NCI-H446 treated with DMSO at 0.1 percent for 48 hours (cell line): ENCODE data around the gene CHST3.
"Not testable (repeated sequence)": the region's sequence is repeated elsewhere in the genome, so short reads cannot be mapped to it uniquely, and the experiment has no call there.

Experiments used
- DNase-seq: peaks from one replicate; lab custom pipeline; 2025; lab: John Stamatoyannopoulos, UW

CHST3 gene

DNA sequence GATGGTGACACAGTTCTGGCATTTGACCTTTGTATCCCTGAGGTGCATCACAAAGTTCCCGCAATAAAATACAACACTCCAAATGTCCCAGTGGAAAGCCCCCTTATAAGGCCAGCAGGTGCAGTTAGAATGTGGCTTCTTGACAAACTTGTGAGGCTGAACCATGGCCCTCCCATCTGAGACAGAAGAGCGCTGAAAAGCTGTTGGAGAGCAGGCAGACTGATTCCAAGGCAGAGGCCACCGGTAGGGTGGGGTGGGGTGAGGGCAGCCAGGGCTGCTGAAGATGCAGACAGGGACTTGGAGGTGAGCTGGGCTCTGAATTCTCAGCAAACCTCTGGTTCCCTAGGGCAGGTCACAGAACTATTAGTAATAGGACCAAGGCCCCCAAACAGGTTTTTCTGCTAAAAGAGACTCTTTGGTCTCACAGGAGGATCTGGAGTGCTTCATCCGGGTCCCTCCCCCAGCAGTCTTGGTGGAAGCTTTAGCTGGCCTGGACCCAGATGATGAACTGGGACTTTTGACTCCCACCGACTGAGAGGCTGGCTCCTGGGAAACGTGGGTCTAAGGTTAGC lies 15.6 kb upstream of the CHST3 start:
- no peak for DNase-seq

GRCh38 chr10:71950683-71951082 lies 13.5 kb upstream of the CHST3 start:
- no peak for DNase-seq

- no peak for DNase-seq
These were observed 11.4 kb upstream of the CHST3 start for GRCh38 chr10:71952745-71953144.

DNA sequence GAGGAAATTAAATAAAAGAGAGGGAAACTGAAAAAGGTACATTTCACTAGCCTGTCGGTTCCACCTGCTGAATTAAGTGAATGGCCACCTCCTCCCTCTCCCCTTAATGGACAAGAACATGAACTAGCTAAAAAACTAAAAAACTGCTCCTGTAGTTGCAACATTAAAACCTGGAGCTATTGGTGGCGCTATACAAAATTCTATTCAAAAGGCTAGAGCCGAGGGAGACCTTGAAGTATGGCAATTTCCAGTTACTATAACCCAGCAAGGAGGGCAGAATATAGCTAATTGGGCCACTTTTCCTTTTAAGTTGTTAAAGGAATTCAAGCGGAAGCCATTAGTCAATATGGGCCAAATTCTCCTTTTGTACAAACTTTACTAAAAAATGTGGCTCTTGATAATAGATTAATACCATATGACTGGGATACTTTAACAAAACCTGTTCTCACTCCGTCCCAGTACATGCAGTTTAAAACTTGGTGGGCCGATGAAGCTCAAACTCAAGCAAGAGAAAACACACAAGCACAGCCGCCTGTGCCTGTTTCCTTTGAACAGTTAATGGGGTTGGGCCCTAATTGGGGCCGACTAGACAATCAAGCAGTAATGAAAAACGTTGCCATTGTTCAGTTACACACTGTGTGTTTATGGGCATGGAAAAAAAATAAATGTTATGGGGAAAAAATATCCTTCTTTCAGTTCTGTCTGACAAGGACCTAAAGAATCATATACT lies 6.5 kb upstream of the CHST3 start:
- no peak for DNase-seq

DNA sequence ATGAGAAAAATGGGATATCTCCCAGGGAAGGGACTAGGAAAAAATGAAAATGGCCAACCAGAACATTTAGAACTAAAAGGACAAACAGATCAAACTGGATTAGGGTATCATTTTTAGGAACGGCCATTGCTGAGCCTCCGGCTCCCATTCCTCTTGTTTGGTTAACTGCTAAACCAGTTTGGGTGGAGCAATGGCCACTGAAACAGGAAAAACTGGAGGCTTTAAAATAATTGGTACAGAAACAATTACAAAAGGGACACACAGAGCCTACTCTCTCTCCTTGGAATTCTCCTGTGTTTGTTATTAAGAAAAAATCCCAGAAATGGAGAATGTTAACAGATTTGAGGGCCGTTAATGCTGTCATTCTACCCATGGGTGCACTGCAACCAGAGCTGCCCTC lies 4.7 kb upstream of the CHST3 start:
- DNase-seq, result no peak

DNA sequence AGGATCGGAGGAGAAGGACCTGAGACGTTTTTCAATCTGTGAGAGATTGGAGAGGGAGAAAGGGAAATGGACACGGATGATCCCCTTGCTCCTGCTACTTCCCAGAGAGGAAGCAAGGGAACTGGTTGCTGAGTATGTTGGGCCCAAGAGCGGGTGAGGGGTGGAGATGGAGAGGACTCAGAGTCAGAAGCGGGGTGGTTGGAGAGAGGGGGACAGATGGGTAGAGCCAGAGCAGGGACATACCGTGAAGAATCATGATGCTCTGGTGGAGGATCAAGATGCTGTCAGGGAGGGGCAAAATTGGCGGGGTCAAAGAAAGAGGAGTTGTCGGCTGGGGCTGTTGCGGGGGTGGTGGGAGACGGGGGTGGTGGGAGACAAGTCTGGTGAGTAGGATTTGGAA lies 2.4 kb upstream of the CHST3 start:
- no peak for DNase-seq

- DNase-seq, result no peak
These were observed 1.3 kb upstream of the CHST3 start for GRCh38 chr10:71962901-71963300.

GRCh38 chr10:71963351-71964097 lies 671 bp upstream of the CHST3 start:
- DNase-seq, result no peak

DNA sequence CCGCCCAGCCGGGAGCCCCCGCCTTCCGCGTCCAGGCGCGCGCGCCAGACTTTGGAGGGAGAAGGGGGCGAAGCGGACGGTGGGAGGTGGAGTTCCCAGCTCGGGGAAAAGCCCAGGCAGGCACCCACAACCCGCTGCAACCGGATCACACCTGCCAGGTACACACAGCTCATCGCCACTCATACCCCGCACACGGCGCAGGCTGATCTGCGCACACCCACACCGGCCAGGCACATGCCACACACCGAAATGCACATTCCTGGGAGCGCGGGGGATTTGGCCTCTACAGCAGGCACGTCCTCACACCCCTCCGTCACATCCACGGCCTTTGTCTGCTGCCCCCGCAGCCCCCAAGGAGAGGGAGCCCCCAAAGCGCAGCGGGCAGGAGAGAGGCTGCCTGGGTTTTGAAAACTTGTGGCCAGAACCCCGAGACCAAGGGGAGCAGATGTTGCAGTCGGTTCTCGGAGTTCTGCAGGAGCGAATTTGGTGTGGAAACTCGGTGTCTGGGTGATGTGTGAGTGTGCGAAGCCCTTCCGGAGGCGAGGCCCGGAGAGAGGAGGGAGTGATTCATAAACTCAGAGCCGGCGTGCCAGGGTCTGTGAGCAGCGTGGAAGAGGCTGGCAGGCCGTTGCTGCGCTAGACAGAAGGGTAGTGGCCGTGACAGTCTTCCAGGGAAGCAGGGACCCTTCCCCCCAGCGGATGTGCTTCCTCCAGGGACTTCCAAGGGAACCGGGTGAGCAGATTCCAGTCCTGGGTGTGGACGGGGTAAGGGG lies 734 bp downstream of the CHST3 start:
- no peak for DNase-seq

- no peak for DNase-seq
These were observed 1.4 kb downstream of the CHST3 start for GRCh38 chr10:71965623-71966022.

GRCh38 chr10:71966046-71967004 lies 2.1 kb downstream of the CHST3 start:
- no peak for DNase-seq

- DNase-seq, result not testable (repeated sequence)
These were observed 3.8 kb downstream of the CHST3 start for GRCh38 chr10:71967958-71968357.

- DNase-seq, result no peak
These were observed 4.6 kb downstream of the CHST3 start for GRCh38 chr10:71968553-71969474.

GRCh38 chr10:71969929-71970328 lies 5.7 kb downstream of the CHST3 start:
- DNase-seq, result no peak

- no peak for DNase-seq
These were observed 6.1 kb downstream of the CHST3 start for GRCh38 chr10:71970331-71970730.

- no peak for DNase-seq
These were observed 6.7 kb downstream of the CHST3 start for GRCh38 chr10:71970869-71971268.

DNA sequence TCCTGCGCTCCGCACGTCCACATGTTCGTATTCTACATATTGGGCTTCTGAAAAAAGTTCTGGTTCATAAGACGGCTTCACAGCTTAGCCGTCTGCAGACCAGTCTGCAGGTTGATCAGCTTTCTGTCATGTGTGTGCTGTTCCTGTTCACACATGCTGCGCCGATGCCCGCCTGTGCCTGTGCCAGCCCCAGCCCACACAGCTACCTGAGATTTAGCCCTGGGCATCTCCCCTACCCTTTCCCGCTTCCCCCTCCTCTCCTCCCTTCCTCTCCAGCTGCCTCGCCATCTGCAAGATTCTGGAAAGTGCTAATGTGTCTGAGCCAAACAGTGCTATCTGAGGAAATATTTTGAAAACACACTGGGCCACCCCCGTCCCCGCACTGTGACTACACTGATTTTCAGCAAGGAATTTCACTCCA lies 7.1 kb downstream of the CHST3 start:
- DNase-seq, result no peak

DNA sequence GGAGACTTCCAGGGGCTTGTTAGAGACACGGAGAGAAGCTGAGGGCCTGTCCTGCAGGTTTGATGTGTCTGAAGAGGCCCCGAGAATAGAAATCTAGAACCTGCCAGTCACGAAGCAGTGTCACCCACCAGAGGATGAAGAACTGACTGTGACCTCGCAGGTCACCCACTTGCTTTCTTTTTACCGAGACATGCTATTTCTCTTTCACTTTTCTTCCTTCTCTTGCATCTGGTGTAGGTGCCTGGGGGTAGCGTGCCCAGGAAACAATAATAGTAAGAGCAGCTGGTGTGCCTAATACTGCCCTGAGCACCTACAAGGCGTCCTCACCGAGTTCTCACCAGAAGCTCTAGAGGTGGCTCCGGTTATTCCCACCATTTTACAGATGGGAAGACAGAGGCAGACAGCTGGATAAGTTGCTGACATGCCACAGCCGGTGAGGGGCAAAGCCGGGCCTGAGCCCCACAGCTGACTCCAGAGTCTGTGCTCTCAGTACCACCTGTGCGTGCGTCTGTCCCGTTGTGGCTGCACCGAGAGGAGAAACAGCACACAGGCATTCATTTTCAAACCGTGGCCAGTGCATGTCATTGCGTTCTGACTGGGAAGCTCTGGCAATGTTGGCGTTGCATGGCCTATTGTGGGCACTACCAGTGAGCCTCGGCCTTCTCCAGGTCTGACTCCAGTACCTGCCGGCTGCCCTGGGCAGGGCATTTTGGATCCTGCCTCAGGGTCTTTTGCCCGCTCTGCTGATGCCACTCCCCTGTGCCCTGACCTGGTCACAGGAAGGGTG lies 7.8 kb downstream of the CHST3 start:
- no peak for DNase-seq
